ENCODE results near the gene SESTD1. TPM values are rescaled to one million over a fixed set of nuclear protein-coding genes. Genes with fewer than 3 reads are reported as not detected.

The SESTD1 gene
- total RNA-seq, 4 donors from 2014 or later, result 132 to 205 (median 137) TPM

DNA sequence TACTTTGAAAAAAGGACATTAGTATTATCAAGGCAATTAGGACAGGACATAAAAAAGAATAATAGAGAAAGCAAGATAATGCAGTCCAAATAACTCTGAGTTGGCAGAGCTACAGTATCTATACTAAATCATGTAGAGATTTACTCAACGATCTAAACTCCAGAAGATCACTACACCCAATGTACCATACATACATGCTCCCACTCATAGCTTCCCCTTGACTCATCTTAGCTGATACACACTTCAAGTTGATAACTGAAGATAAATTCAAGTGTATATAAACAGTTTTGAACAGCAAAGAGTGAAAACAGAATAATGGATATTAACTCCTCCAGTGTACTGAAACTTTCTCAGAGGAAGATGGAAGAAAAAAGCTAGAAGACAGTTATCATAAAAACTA lies 78.5 kb downstream of the SESTD1 start:
- TF ChIP-seq, protein P1, sequence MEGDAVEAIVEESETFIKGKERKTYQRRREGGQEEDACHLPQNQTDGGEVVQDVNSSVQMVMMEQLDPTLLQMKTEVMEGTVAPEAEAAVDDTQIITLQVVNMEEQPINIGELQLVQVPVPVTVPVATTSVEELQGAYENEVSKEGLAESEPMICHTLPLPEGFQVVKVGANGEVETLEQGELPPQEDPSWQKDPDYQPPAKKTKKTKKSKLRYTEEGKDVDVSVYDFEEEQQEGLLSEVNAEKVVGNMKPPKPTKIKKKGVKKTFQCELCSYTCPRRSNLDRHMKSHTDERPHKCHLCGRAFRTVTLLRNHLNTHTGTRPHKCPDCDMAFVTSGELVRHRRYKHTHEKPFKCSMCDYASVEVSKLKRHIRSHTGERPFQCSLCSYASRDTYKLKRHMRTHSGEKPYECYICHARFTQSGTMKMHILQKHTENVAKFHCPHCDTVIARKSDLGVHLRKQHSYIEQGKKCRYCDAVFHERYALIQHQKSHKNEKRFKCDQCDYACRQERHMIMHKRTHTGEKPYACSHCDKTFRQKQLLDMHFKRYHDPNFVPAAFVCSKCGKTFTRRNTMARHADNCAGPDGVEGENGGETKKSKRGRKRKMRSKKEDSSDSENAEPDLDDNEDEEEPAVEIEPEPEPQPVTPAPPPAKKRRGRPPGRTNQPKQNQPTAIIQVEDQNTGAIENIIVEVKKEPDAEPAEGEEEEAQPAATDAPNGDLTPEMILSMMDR (IDR thresholded peaks at IDR 0.05; ENCODE audit: low read depth), result no peak

DNA sequence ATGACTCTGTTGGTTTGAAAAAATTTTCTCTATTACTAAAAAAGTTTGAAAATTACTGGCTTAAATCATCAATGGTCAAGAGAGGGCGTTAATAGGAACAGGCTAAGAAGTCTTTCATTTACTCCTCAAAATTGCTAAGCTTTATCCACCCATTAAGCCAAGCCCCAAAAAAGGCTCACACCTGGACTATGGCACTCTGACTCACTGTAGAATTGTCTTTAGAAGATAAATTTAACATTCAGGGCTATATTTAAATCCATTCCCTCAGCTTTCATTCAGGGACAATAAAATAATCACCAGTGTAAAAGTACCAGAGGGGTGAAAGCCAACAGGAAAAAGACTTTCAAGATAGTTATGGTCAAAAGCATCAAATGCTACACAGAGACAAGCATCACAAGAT lies 80.0 kb downstream of the SESTD1 start:
- TF ChIP-seq, protein P1 (IDR thresholded peaks at IDR 0.05; ENCODE audit: low read depth), result no peak

DNA sequence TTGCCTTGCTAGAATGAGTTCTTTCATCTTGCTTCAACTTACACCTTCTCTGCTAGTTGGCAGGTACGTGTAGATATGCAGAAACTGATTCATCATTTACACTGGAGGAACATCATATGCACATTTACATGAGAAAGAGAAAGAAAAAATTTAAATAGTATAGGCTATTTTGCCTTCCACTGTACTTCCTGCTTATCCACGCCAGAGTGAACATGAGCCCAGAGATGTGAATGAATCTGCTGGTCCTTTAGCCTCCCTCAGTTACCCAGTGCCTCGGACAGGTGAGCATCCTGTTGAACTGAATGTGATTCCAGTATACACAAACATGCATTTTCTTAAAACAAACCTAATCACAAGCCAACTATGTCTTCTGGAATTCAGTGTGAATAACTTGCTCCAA lies 83.6 kb downstream of the SESTD1 start:
- TF ChIP-seq, protein P1 (IDR thresholded peaks at IDR 0.05; ENCODE audit: low read depth), result no peak

DNA sequence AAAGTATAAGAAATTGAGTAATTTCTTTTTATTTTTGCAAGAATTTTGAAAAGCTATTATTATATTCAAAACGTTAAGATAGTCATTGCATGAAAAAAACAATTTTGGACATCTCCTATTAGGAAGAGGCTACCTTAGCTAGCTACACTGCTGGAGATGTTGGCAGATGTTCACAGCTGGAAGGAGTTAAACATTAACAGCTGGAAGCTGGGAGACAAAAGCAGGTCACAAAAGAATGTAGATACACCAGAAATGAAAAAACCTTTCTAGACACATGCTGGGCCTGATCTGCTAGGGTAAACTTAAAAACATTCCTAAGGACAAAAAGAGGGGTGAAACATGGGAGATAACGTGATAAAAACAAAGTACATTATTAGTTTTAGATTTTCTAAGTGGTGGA lies 84.4 kb downstream of the SESTD1 start:
- TF ChIP-seq, protein P1 (IDR thresholded peaks at IDR 0.05; ENCODE audit: low read depth), result no peak

DNA sequence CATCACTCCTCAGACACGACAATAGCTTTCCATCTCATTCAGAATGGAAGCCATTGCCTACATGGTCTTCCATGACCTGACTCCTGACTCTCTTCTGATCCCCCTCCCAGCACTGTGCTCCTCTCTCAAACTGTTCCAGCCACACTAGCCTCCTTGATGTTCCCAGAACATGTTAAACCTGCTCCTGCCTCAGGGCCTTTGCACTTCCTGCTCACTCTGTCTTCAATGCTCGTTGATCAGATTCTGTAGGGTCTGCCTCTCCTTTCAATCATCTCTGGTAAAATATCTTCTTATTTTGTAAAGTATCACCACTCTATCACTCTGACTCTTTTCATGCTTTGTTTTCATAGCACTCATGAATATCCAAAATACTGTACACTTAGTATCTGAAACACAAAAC lies 84.9 kb downstream of the SESTD1 start:
- TF ChIP-seq, protein P1 (IDR thresholded peaks at IDR 0.05; ENCODE audit: low read depth), result no peak

DNA sequence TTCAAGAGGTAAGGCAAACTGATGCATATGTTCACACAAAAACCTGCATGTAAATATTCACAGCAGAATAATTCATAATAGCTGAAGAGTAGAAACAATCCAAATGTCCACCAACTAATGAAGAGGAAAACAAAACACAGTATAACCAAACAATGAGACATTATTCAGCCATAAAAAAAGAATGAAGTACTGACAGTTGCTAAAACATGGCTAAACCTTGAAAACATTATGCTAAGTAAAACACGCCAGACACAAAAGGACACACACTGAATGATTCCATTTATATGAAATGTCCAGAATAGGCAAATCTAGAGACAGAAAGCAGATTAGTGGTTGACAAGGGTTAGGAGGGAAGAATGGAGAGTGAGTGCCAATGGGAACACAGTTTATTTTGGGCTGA lies 86.9 kb downstream of the SESTD1 start:
- TF ChIP-seq, protein P1 (IDR thresholded peaks at IDR 0.05; ENCODE audit: low read depth), result no peak

DNA sequence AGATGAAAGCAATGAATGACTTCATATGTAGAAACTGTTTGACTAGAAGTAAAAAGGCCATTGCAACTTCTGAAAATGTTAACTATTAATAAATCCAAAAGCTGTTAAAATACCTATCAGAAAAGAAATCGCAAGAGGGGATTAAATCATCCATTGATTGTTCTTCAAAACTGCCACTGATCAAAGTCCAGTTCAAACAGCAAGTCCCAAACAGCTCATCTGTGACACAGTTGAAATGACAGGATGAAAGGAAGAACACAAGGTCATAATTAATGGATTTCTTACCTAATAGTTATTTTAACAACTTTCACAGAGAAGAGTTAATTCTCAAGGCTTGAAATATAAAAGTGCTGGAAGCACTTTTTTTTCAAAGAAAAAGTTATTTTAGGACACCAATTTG lies 90.4 kb downstream of the SESTD1 start:
- TF ChIP-seq, protein P1 (IDR thresholded peaks at IDR 0.05; ENCODE audit: low read depth), result no peak
